DMS153 treated with DMSO at 0.1 percent for 48 hours (cell line): ENCODE data around the gene NUP210.

Experiments used
- DNase-seq: peaks from one replicate; lab custom pipeline; 2025; ENCODE audit not compliant: unreplicated experiment; lab: John Stamatoyannopoulos, UW

Gene NUP210

GRCh38 chr3:13377021-13377420 lies 43.1 kb downstream of the NUP210 start:
- no peak for DNase-seq

DNA sequence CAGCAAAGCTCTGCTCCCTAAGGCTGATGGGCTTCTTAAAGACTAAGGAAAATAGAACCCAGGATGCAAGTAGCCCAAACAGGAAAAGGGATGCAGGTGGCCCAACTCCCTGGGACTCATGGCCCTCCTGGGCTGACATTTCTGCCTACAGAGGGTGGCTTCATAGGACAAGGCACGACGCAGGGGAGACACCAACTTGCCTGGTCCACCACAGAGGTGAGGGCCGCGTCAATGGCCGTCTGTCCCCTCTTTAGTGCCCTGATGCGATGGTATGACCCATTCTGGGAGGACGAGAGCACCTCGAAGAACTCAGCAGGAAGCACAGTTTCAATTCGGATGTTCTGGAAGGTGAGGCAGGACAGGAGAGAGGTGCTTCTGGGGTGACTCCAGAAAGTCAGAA lies 44.0 kb downstream of the NUP210 start:
- DNase-seq = no peak

DNA sequence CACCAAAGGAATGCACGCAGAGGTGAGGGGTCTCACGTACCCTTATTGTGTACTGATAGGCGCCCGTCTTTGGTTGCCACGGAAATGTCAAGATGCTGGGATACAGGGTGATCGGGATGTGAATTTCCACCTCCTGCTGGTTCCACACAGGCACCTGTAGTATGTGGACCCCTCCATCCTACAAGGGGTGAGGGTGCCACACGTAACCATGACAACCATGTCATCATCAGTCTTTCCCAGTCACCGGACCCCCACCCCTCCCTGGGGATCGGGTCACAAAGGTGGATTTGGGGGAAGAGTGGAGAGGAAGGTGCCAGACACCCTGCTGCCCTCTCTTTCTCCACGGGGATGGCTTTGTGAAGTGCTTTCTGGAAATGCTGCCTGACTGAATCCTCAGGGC lies 44.7 kb downstream of the NUP210 start:
- DNase-seq = no peak

- no peak for DNase-seq
Observed at GRCh38 chr3:13373975-13374586, 46.0 kb downstream of the NUP210 start.

DNA sequence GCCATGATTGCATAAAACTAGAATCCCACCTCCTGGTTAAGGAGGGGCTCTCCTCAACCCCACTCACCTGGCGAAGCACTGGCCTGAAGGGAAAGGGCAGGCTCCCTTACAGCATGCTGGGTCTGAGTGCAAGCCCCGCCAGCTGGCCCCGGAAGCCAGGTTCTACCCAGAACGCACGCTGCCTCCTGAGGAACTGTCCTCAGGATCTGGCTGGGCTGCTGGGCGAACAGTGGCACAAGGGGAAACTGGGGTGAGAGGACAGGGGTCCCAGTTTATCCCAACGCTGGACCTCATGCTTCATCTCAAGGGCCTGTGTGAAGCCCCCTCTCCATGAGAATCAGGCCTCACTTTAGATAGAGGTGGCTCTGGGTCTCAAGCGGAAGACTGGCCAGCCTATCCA lies 47.5 kb downstream of the NUP210 start:
- no peak for DNase-seq

- DNase-seq = no peak
Observed at GRCh38 chr3:13372126-13372525, 48.0 kb downstream of the NUP210 start.

- DNase-seq = no peak
Observed at GRCh38 chr3:13371100-13372075, 48.7 kb downstream of the NUP210 start.

GRCh38 chr3:13370609-13371008 lies 49.5 kb downstream of the NUP210 start:
- no peak for DNase-seq

- DNase-seq = no peak
Observed at GRCh38 chr3:13370055-13370454, 50.1 kb downstream of the NUP210 start.

- DNase-seq = no peak
Observed at GRCh38 chr3:13368834-13369233, 51.3 kb downstream of the NUP210 start.

- DNase-seq = no peak
Observed at GRCh38 chr3:13367728-13368127, 52.4 kb downstream of the NUP210 start.

GRCh38 chr3:13365390-13366379 lies 54.4 kb downstream of the NUP210 start:
- DNase-seq = no peak

DNA sequence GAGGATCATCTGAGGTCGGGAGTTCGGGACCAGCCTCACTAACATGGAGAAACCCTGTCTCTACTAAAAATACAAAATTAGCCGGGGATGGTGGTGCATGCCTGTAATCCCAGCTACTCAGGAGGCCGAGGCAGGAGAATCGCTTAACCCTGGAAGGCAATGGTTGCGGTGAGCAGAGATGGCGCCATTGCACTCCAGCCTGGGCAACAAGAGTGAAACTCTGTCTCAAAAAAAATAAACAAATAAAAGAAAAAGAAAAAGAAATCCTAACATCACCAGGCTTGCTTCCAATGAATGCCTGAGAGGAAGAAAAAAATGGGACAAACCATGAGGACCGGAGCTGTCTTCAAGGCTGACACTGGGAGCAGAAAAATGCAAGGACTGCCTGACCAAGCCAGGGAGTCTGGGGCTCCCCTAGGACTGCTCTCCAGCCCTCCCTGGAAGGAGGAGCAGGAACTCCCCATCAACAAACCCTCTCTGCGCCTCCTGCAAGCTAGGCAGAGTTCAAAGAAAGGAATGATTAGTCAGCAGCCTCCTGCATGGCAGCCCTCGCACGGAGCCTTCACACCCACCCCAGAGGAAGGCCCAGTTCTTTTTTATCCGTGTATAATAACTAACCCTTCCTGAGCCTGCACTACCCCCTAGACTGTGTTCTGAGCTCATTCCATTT lies 55.4 kb downstream of the NUP210 start:
- DNase-seq = no peak

- DNase-seq = no peak
Observed at GRCh38 chr3:13362551-13362950, 57.6 kb downstream of the NUP210 start.

DNA sequence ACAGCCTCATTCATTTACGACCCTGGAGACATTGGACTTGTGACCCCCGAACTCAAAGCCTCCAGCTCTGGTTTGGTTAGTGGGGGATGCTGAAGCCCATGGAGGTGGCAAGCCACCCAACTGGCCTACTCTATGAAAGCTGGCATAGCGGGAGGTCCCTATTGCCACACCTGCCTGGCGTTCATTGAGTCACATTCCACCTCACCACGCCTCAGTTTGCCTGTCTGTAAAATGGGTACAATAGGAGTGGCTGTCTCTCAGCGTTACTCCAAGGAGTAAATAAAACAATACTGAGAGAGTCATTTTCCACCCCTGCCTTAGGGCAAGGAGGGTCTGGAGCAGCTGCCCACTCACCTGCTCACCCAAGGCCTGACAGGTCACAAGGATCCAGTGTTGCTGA lies 60.2 kb downstream of the NUP210 start:
- DNase-seq = no peak

GRCh38 chr3:13358643-13359042 lies 61.5 kb downstream of the NUP210 start:
- DNase-seq = no peak

- DNase-seq = no peak
Observed at GRCh38 chr3:13358051-13358450, 62.1 kb downstream of the NUP210 start.

DNA sequence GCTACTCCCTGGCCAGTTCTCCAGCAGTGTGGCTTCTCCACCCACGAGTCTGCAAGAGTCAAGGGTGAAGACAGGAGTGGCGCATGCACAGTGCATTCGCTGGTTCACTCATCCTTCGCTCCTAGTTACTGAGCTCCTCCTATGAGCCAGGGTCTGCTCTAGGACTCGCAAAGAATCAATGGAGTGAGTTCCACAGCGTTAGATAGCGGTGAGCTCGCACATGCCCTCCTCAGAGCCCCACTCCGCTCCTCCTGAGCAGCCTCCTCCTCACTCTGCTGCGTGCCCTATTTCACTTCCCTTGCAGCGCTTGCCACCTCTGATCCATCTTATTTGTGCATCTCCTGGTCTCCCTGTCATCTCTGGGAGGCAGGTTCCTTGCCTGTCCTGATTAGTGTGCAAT lies 63.0 kb downstream of the NUP210 start:
- no peak for DNase-seq

DNA sequence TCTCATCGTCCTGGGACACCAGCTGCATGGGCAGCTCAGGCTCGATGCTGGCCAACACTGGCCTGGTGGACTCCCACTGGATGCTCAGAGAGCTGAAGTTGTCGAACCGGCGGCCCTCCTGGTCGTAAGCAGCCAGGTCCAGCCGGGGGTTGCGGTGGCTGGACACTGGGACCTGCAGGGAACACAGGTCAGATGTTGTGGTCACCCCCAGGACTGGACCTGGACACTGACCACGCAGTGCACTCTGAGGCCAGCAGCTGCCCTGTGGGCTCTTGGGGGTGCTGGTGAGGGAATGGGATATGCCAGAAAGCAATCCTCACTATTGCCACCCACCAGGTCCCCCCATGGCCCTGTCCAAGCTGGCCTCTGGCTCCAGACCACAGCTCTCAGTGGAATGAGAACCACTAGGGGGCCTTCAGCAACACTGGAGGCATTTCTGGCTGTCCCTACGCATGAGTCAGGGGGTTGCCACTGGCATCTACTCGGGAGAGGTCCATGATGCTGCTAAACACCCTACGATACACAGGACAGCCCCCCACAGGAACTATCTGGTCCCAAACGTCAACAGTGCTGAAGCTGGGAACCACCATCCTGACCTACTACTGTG lies 66.1 kb downstream of the NUP210 start:
- no peak for DNase-seq

DNA sequence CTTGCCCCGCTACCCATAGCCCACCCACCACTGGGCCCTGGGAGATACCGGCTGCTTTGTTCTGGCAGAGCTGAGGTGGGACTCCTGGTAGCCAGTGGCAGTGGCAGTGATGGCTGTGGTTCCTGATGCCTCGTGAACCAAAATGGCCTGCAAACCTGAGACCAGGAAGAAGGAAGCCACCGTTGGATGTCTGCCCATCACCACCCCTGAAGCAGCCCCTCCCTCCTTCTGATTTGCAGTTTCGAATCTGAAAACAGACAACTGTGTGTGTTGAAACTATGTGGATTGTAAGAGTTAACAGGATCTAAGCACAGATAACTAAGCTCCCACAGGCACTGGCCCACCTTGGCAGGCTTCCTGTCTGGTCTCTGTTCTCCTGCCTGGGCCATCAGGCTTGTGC lies 66.6 kb downstream of the NUP210 start:
- DNase-seq = no peak
